ENCODE data around the gene SOS1.

The SOS1 gene

GRCh38 chr2:39109537-39109936 is 11.3 kb downstream of the SOS1 start:
- H3K27me3 ChIP-seq (ENCODE audit: low read depth, low read length) = no peaks in the 10 kb centered on the region
- H3K79me2 ChIP-seq (ENCODE audit: low read length) = peaks cover 68% of the 10 kb centered on the region
- no peak overlapping the region for H3K4me2 ChIP-seq (ENCODE audit: low read length)
- peaks cover 34% of the 10 kb centered on the region for H4K20me1 ChIP-seq (ENCODE audit: insufficient read depth, low read length)
- no peak overlapping the region for H3K27ac ChIP-seq (ENCODE audit: low read length)
- H3K4me1 ChIP-seq (ENCODE audit: low read length) = no peaks in the 10 kb centered on the region
- H3K9ac ChIP-seq (ENCODE audit: low read length) = no peak overlapping the region
- no peaks in the 10 kb centered on the region for H3K9me3 ChIP-seq (ENCODE audit: insufficient read depth, low read length)
- H2AFZ ChIP-seq (ENCODE audit: low read depth, low read length) = no peak overlapping the region
- peaks cover 5% of the 10 kb centered on the region for H3K36me3 ChIP-seq (replicated peaks; ENCODE audit: low read depth, low read length)
- TF ChIP-seq EZH2phosphoT487 (IDR thresholded peaks at IDR 0.05; ENCODE audit: low read depth) (no peak), CTCF (IDR thresholded peaks at IDR 0.05; ENCODE audit: low read depth, low read length) (no peak)
- no peak overlapping the region for H3K4me3 ChIP-seq (ENCODE audit: low read length)

GRCh38 chr2:39108377-39108776 is 12.5 kb downstream of the SOS1 start:
- H3K36me3 ChIP-seq (replicated peaks; ENCODE audit: low read depth, low read length) = peaks cover 5% of the 10 kb centered on the region
- H3K79me2 ChIP-seq (ENCODE audit: low read length) = peaks cover 71% of the 10 kb centered on the region
- no peak overlapping the region for H3K9ac ChIP-seq (ENCODE audit: low read length)
- H3K4me1 ChIP-seq (ENCODE audit: low read length) = no peaks in the 10 kb centered on the region
- H3K27ac ChIP-seq (ENCODE audit: low read length) = no peak overlapping the region
- no peak overlapping the region for H2AFZ ChIP-seq (ENCODE audit: low read depth, low read length)
- H3K9me3 ChIP-seq (ENCODE audit: insufficient read depth, low read length) = no peaks in the 10 kb centered on the region
- H3K27me3 ChIP-seq (ENCODE audit: low read depth, low read length) = no peaks in the 10 kb centered on the region
- no peak overlapping the region for H3K4me2 ChIP-seq (ENCODE audit: low read length)
- no peak overlapping the region for H3K4me3 ChIP-seq (ENCODE audit: low read length)
- peaks cover 42% of the 10 kb centered on the region for H4K20me1 ChIP-seq (ENCODE audit: insufficient read depth, low read length)
- TF ChIP-seq EZH2phosphoT487 (IDR thresholded peaks at IDR 0.05; ENCODE audit: low read depth) = no peak
- TF ChIP-seq CTCF (IDR thresholded peaks at IDR 0.05; ENCODE audit: low read depth, low read length) = no peak

- Histone ChIP-seq H3K79me2 (ENCODE audit: low read length) (peaks cover 76% of the 10 kb centered on the region), H3K4me2 (ENCODE audit: low read length) (no peak overlapping the region), H3K4me1 (ENCODE audit: low read length) (no peaks in the 10 kb centered on the region), H3K27ac (ENCODE audit: low read length) (no peak overlapping the region), H3K4me3 (ENCODE audit: low read length) (no peak overlapping the region), H4K20me1 (ENCODE audit: insufficient read depth, low read length) (peaks cover 46% of the 10 kb centered on the region), H3K36me3 (replicated peaks; ENCODE audit: low read depth, low read length) (peaks cover 5% of the 10 kb centered on the region), H3K27me3 (ENCODE audit: low read depth, low read length) (no peaks in the 10 kb centered on the region), H3K9me3 (ENCODE audit: insufficient read depth, low read length) (no peaks in the 10 kb centered on the region), H3K9ac (ENCODE audit: low read length) (no peak overlapping the region), H2AFZ (ENCODE audit: low read depth, low read length) (no peak overlapping the region)
- TF ChIP-seq EZH2phosphoT487 (IDR thresholded peaks at IDR 0.05; ENCODE audit: low read depth) (no peak), CTCF (IDR thresholded peaks at IDR 0.05; ENCODE audit: low read depth, low read length) (no peak)
These were observed 13.1 kb downstream of the SOS1 start for GRCh38 chr2:39107724-39108273.

- no peaks in the 10 kb centered on the region for H3K9me3 ChIP-seq (ENCODE audit: insufficient read depth, low read length)
- no peak overlapping the region for H3K27ac ChIP-seq (ENCODE audit: low read length)
- H3K27me3 ChIP-seq (ENCODE audit: low read depth, low read length) = no peaks in the 10 kb centered on the region
- no peaks in the 10 kb centered on the region for H3K4me1 ChIP-seq (ENCODE audit: low read length)
- H3K4me3 ChIP-seq (ENCODE audit: low read length) = no peak overlapping the region
- no peak overlapping the region for H3K9ac ChIP-seq (ENCODE audit: low read length)
- H2AFZ ChIP-seq (ENCODE audit: low read depth, low read length) = no peak overlapping the region
- no peak overlapping the region for H3K4me2 ChIP-seq (ENCODE audit: low read length)
- peaks cover 5% of the 10 kb centered on the region for H3K36me3 ChIP-seq (replicated peaks; ENCODE audit: low read depth, low read length)
- peaks cover 80% of the 10 kb centered on the region for H3K79me2 ChIP-seq (ENCODE audit: low read length)
- TF ChIP-seq EZH2phosphoT487 (IDR thresholded peaks at IDR 0.05; ENCODE audit: low read depth) (no peak), CTCF (IDR thresholded peaks at IDR 0.05; ENCODE audit: low read depth, low read length) (no peak)
- peaks cover 46% of the 10 kb centered on the region for H4K20me1 ChIP-seq (ENCODE audit: insufficient read depth, low read length)
These were observed 13.7 kb downstream of the SOS1 start for GRCh38 chr2:39107156-39107555.

Measured in OCI-LY3 (cell line).